Endothelial cell of umbilical vein (primary cell): Measurements from ENCODE around the gene IGF1. TPM values are rescaled to one million over a fixed set of nuclear protein-coding genes. Genes with fewer than 3 reads are reported as not detected.

Experiments used
- BruUV-seq: library from RNA; stranded (reverse); fragments of 400-500 nt; replicated peaks from 2 replicates; lab custom pipeline; 2021; lab: Mats Ljungman, UMichigan
- CTCF ChIA-PET: fragments of 300-600, 350-600 bp; sonication (Branson Sonifier 250); formaldehyde crosslinking; loops from one replicate; lab custom pipeline; 2021; ENCODE audit warnings: antibody characterized with exemption, inconsistent platforms; lab: Charles Lee
- POLR2A ChIA-PET: fragments of 300-600, 350-600 bp; sonication (Branson Sonifier 250); formaldehyde crosslinking; loops from one replicate; lab custom pipeline; 2021; ENCODE audit warnings: antibody characterized with exemption, inconsistent platforms; lab: Charles Lee
- DNase-seq: peaks from one replicate; pipeline ENCODE4 v3.0.0-alpha.2; 2011; ENCODE audit warnings: low read depth, low spot score
- FAIRE-seq: peaks from 2 replicates; lab custom pipeline; 2011; peaks lifted over from hg19 to GRCh38; lab: Jason Lieb, UNC
- H2AFZ ChIP-seq: 2 replicates; pipeline ENCODE4 v1.6.0; 2012; ENCODE audit warnings: low read depth, low read length, control low read depth, inconsistent platforms
- H3K27ac ChIP-seq: 2 replicates; pipeline ENCODE4 v1.5.1; 2011; ENCODE audit warnings: low read depth, mild to moderate bottlenecking, control low read depth, low read length, moderate library complexity; ENCODE audit not compliant: insufficient read depth
- H3K27me3 ChIP-seq, 2 experiments: 2 replicates each; pipeline versions ENCODE4 v1.6.0 to v1.6.1; 2011; ENCODE audit warnings: low read length in 2 of 2, mixed read lengths in 1 of 2; ENCODE audit not compliant: control insufficient read depth in 2 of 2, insufficient read depth in 2 of 2
- H3K36me3 ChIP-seq, 2 experiments: 2 replicates in 1 of 2; 3 replicates in 1 of 2; pipeline ENCODE4 v1.5.1; 2011; ENCODE audit warnings: low read length in 2 of 2, mild to moderate bottlenecking in 1 of 2, moderate library complexity in 1 of 2; ENCODE audit not compliant: control insufficient read depth in 2 of 2, insufficient read depth in 2 of 2; ENCODE audit errors: extremely low read depth in 1 of 2
- H3K4me1 ChIP-seq: 3 replicates; pipeline ENCODE4 v1.5.1; 2011; ENCODE audit warnings: mild to moderate bottlenecking, low read length; ENCODE audit not compliant: control insufficient read depth, insufficient read depth; ENCODE audit errors: extremely low read depth
- H3K4me2 ChIP-seq: 2 replicates; pipeline ENCODE4 v1.6.1; 2011; ENCODE audit warnings: low read length, control low read depth, mixed read lengths; ENCODE audit not compliant: insufficient read depth
- H3K4me3 ChIP-seq, 3 experiments: fragments of 200-600 bp in 1 of 3; sonication (generic), shearing (Covaris generic) in 1 of 3; replicated peaks in 1 of 3; 2 replicates each; pipeline ENCODE4 v1.5.1; 2011 to 2016; ENCODE audit warnings: control low read depth in 3 of 3, low read length in 3 of 3, mild to moderate bottlenecking in 2 of 3, inconsistent platforms in 1 of 3, low read depth in 1 of 3, moderate library complexity in 1 of 3; ENCODE audit not compliant: insufficient read depth in 1 of 3
- H3K79me2 ChIP-seq: 2 replicates; pipeline ENCODE4 v1.6.0; 2012; ENCODE audit warnings: low read length, inconsistent platforms; ENCODE audit not compliant: control insufficient read depth, insufficient read depth
- H3K9ac ChIP-seq: replicated peaks from 2 replicates; pipeline ENCODE3; 2011; ENCODE audit warnings: low read length, control low read depth; ENCODE audit not compliant: insufficient read depth; ENCODE audit errors: extremely low read depth
- H3K9me1 ChIP-seq: replicated peaks from 3 replicates; pipeline ENCODE4 v1.6.0; 2011; ENCODE audit warnings: mild to moderate bottlenecking, low read length; ENCODE audit not compliant: control insufficient read depth, insufficient read depth; ENCODE audit errors: extremely low read depth
- H3K9me3 ChIP-seq: replicated peaks from 2 replicates; pipeline ENCODE4 v1.5.1; 2012; ENCODE audit warnings: low read length, inconsistent platforms; ENCODE audit not compliant: control insufficient read depth, insufficient read depth
- H4K20me1 ChIP-seq: replicated peaks from 2 replicates; pipeline ENCODE3; 2011; ENCODE audit warnings: mild to moderate bottlenecking, low read length; ENCODE audit not compliant: control insufficient read depth, insufficient read depth; ENCODE audit errors: extremely low read depth
- CTCF ChIP-seq, 2 donors: IDR thresholded peaks; 1 replicate in 1 of 2; 2 replicates in 1 of 2; pipeline ENCODE4 v1.5.1; 2011; ENCODE audit warnings: low read length in 2 of 2, mild to moderate bottlenecking in 2 of 2, moderate library complexity in 2 of 2, control low read depth in 1 of 2, inconsistent platforms in 1 of 2, low read depth in 1 of 2; ENCODE audit not compliant: insufficient read depth in 1 of 2; ENCODE audit errors: extremely low read depth in 1 of 2
- FOS ChIP-seq: IDR thresholded peaks from 2 replicates; pipeline ENCODE4 v1.6.1; 2011; ENCODE audit warnings: mild to moderate bottlenecking, low read length, moderate library complexity, borderline replicate concordance; ENCODE audit not compliant: insufficient read depth
- GATA2 ChIP-seq: IDR thresholded peaks from 2 replicates; pipeline ENCODE4 v1.7.0; 2011; ENCODE audit warnings: low read depth, mild to moderate bottlenecking, moderate library complexity, mixed read lengths, low read length; ENCODE audit not compliant: insufficient read length, insufficient read depth
- MYC ChIP-seq: IDR thresholded peaks from one replicate; pipeline ENCODE4 v1.6.1; 2011; ENCODE audit warnings: mild to moderate bottlenecking, low read depth, low read length
- POLR2AphosphoS5 ChIP-seq: IDR thresholded peaks from 2 replicates; pipeline ENCODE4 v1.6.1; 2012; ENCODE audit warnings: low read depth, mild to moderate bottlenecking, control low read depth, low read length, moderate library complexity; ENCODE audit not compliant: insufficient read depth
- dilution Hi-C: fragments of 300-500 bp; cut with MboI; formaldehyde crosslinking; loops from one replicate; pipeline ENCODE4 v1.15.0; 2019; ENCODE audit warnings: low sequenced_read_pairs; ENCODE audit not compliant: extremely low pct_ligation_motif_present
- intact Hi-C: fragments of 100-400 bp; cut with micrococcal nuclease; formaldehyde crosslinking; loops from one replicate; pipeline ENCODE4 v1.10.0; 2022
- polyA plus RNA-seq, 4 experiments: library from polyadenylated mRNA; depleted of rRNA in 3 of 4; stranded (reverse) in 3 of 4; unstranded in 1 of 4; fragments of >200 nt; gene quantifications; 2 replicates each; pipeline versions ENCODE4 v1.2.1 to v1.2.3, GENCODE V29; 2011 to 2012; ENCODE audit warnings: missing spikeins in 1 of 4
- total RNA-seq: library from RNA; stranded (reverse); gene quantifications from 2 replicates; pipeline ENCODE4 v1.2.3, GENCODE V29; 2021

The IGF1 gene
- total and polyA plus RNA-seq, 2 donors (not counting 3 experiments of a cell fraction or from before 2014, with no cell fraction given), result 0.10 TPM; not detected in 1

DNA sequence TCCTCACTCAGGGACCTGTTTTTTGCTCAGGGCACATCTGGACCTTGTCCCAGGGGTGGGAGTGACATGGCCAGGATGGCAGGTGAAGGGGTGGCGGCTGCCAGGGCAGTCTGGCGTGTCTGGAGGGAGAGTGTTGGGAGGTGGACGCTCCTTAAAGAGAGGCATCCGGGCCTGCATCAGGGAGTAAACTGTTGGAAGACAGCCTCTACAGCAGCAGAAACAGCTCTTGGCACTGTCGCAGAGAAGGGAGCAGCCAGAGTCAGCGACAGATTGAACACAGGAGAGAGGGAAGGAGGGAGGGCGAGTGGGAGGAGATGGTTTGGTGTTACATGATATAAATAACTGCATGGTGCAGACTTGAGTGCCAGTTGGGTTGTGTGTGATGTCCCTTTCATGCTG, 52.8 kb downstream of the IGF1 start:
- no peaks in the 10 kb centered on the region for H3K9me1 ChIP-seq
- POLR2A ChIA-PET, result no interaction called here
- no peak overlapping the region for H3K27ac ChIP-seq
- dilution Hi-C loops, result no loop called here
- TF ChIP-seq GATA2 (no peak), FOS (no peak), CTCF (IDR thresholded peaks at IDR 0.05; ENCODE audit: extremely low read depth in 1 of 2, insufficient read depth in 1 of 2, low read depth in 1 of 2, low read length in 2 of 2) (no peak), POLR2AphosphoS5 (no peak), MYC (no peak)
- no peak for FAIRE-seq
- no peaks in the 10 kb centered on the region for H3K9me3 ChIP-seq
- H3K4me2 ChIP-seq, result no peak overlapping the region
- CTCF ChIA-PET, result no interaction called here
- H3K9ac ChIP-seq, result no peak overlapping the region
- H3K27me3 ChIP-seq, result no peaks in the 10 kb centered on the region
- intact Hi-C loops, result no loop called here
- H3K4me1 ChIP-seq, result no peaks in the 10 kb centered on the region
- no peaks in the 10 kb centered on the region for H4K20me1 ChIP-seq
- no TSS peak for BruUV-seq
- H3K79me2 ChIP-seq, result no peaks in the 10 kb centered on the region
- no peak overlapping the region for H3K4me3 ChIP-seq
- no peak overlapping the region for H2AFZ ChIP-seq
- DNase-seq, result no peak
- no peaks in the 10 kb centered on the region for H3K36me3 ChIP-seq
